BLaER1 treated with 17β-estradiol and CSF1 and Interleukin-3, amounts not matched to agents 10 nM and 100 nM (cell line): ENCODE data around the gene ZC3H13.
"Not testable (repeated sequence)": the region's sequence is repeated elsewhere in the genome, so short reads cannot be mapped to it uniquely, and the experiment has no call there.

Experiments
- H3K27ac ChIP-seq, 11 experiments: shearing (Covaris generic); formaldehyde crosslinking; 2 replicates each; pipeline ENCODE4 v1.8.1; 2022
- H3K27me3 ChIP-seq, 11 experiments: shearing (Covaris generic); formaldehyde crosslinking; 2 replicates each; pipeline ENCODE4 v1.8.1; 2022
- H3K36me3 ChIP-seq, 11 experiments: shearing (Covaris generic); formaldehyde crosslinking; 2 replicates each; pipeline ENCODE4 v1.8.1; 2022
- H3K4me1 ChIP-seq, 10 experiments: shearing (Covaris generic); formaldehyde crosslinking; 2 replicates each; pipeline ENCODE4 v1.8.1; 2022
- H3K4me2 ChIP-seq, 11 experiments: shearing (Covaris generic); formaldehyde crosslinking; 2 replicates each; pipeline ENCODE4 v1.8.1; 2022
- H3K4me3 ChIP-seq, 10 experiments: shearing (Covaris generic); formaldehyde crosslinking; 2 replicates each; pipeline ENCODE4 v1.8.1; 2022
- H3K9ac ChIP-seq, 11 experiments: shearing (Covaris generic); formaldehyde crosslinking; 2 replicates each; pipeline ENCODE4 v1.8.1; 2022
- H3K9me3 ChIP-seq, 11 experiments: shearing (Covaris generic); formaldehyde crosslinking; replicated peaks in 1 of 11; 2 replicates each; pipeline ENCODE4 v1.8.1; 2022
- H4K20me1 ChIP-seq, 11 experiments: shearing (Covaris generic); formaldehyde crosslinking; 2 replicates each; pipeline ENCODE4 v1.8.1; 2022
- Cebpa-rat ChIP-seq, 11 experiments: shearing (Covaris generic); IDR thresholded peaks; 2 replicates each; pipeline ENCODE4 v1.8.1; 2022

ZC3H13 gene

GRCh38 chr13:46010148-46010547 is 42.4 kb downstream of the ZC3H13 start:
- H3K4me3 ChIP-seq, result no peak overlapping the region
- H3K27ac ChIP-seq, result no peak overlapping the region
- H3K9me3 ChIP-seq, result no peaks in the 10 kb centered on the region
- H3K4me1 ChIP-seq, result peaks cover 0 to 5% (median 0%) of the 10 kb centered on the region in 10 experiments; a peak in 2 of 20 replicates
- TF ChIP-seq Cebpa-rat (IDR thresholded peaks at IDR 0.05), result no peak
- H4K20me1 ChIP-seq, result peaks cover 0 to 12% (median 0%) of the 10 kb centered on the region in 11 experiments; a peak in 1 of 22 replicates
- peaks cover 39 to 89% (median 70%) of the 10 kb centered on the region in 11 experiments for H3K36me3 ChIP-seq
- H3K9ac ChIP-seq, result no peak overlapping the region
- H3K27me3 ChIP-seq, result no peaks in the 10 kb centered on the region
- H3K4me2 ChIP-seq, result no peak overlapping the region

GRCh38 chr13:46008631-46009030 is 43.9 kb downstream of the ZC3H13 start:
- H3K4me3 ChIP-seq, result no peak overlapping the region
- H3K27me3 ChIP-seq, result no peaks in the 10 kb centered on the region
- no peaks in the 10 kb centered on the region for H3K9me3 ChIP-seq
- peaks cover 0 to 4% (median 0%) of the 10 kb centered on the region in 10 experiments; a peak in 1 of 20 replicates for H3K4me1 ChIP-seq
- no peak overlapping the region for H3K9ac ChIP-seq
- H3K27ac ChIP-seq, result no peak overlapping the region
- no peak for TF ChIP-seq Cebpa-rat (IDR thresholded peaks at IDR 0.05)
- H4K20me1 ChIP-seq, result peaks cover 0 to 12% (median 0%) of the 10 kb centered on the region in 11 experiments; a peak in 1 of 22 replicates
- no peak overlapping the region for H3K4me2 ChIP-seq
- H3K36me3 ChIP-seq, result peaks cover 43 to 94% (median 80%) of the 10 kb centered on the region in 11 experiments

GRCh38 chr13:46006688-46007452 is 45.7 kb downstream of the ZC3H13 start:
- H3K9ac ChIP-seq, result no peak overlapping the region
- no peak for TF ChIP-seq Cebpa-rat (IDR thresholded peaks at IDR 0.05)
- peaks cover 56 to 97% (median 83%) of the 10 kb centered on the region in 11 experiments for H3K36me3 ChIP-seq
- no peak overlapping the region for H3K4me3 ChIP-seq
- H3K9me3 ChIP-seq, result no peaks in the 10 kb centered on the region
- no peak overlapping the region for H3K27ac ChIP-seq
- no peaks in the 10 kb centered on the region for H4K20me1 ChIP-seq
- peaks cover 0 to 4% (median 0%) of the 10 kb centered on the region in 10 experiments; a peak in 1 of 20 replicates for H3K4me1 ChIP-seq
- no peaks in the 10 kb centered on the region for H3K27me3 ChIP-seq
- no peak overlapping the region for H3K4me2 ChIP-seq

GRCh38 chr13:46004491-46004890 is 48.1 kb downstream of the ZC3H13 start:
- no peak overlapping the region for H3K4me3 ChIP-seq
- H3K9me3 ChIP-seq, result no peaks in the 10 kb centered on the region
- no peak overlapping the region for H3K9ac ChIP-seq
- H3K27ac ChIP-seq, result no peak overlapping the region
- H3K27me3 ChIP-seq, result no peaks in the 10 kb centered on the region
- TF ChIP-seq Cebpa-rat (IDR thresholded peaks at IDR 0.05), result no peak
- peaks cover 70 to 97% (median 90%) of the 10 kb centered on the region in 11 experiments for H3K36me3 ChIP-seq
- no peaks in the 10 kb centered on the region for H4K20me1 ChIP-seq
- no peak overlapping the region for H3K4me2 ChIP-seq
- H3K4me1 ChIP-seq, result peaks cover 0 to 4% (median 0%) of the 10 kb centered on the region in 10 experiments; a peak in 1 of 20 replicates

- H3K27ac ChIP-seq, result no peak overlapping the region
- H3K4me3 ChIP-seq, result no peak overlapping the region
- no peaks in the 10 kb centered on the region for H3K4me1 ChIP-seq
- H3K27me3 ChIP-seq, result no peaks in the 10 kb centered on the region
- H3K9ac ChIP-seq, result no peak overlapping the region
- no peak for TF ChIP-seq Cebpa-rat (IDR thresholded peaks at IDR 0.05)
- peaks cover 60 to 94% (median 69%) of the 10 kb centered on the region in 11 experiments for H3K36me3 ChIP-seq
- H4K20me1 ChIP-seq, result peaks cover 0 to 8% (median 0%) of the 10 kb centered on the region in 11 experiments; a peak in 3 of 22 replicates
- H3K4me2 ChIP-seq, result no peak overlapping the region
- no peaks in the 10 kb centered on the region for H3K9me3 ChIP-seq
Observed at GRCh38 chr13:45996631-45997030, 55.9 kb downstream of the ZC3H13 start.

GRCh38 chr13:45995245-45995644 is 57.3 kb downstream of the ZC3H13 start:
- no peak overlapping the region for H3K4me3 ChIP-seq
- no peak for TF ChIP-seq Cebpa-rat (IDR thresholded peaks at IDR 0.05)
- no peak overlapping the region for H3K27ac ChIP-seq
- H4K20me1 ChIP-seq, result peaks cover 0 to 8% (median 0%) of the 10 kb centered on the region in 11 experiments; a peak in 3 of 22 replicates
- H3K9me3 ChIP-seq, result no peaks in the 10 kb centered on the region
- H3K36me3 ChIP-seq, result peaks cover 47 to 92% (median 56%) of the 10 kb centered on the region in 11 experiments
- no peaks in the 10 kb centered on the region for H3K4me1 ChIP-seq
- no peak overlapping the region for H3K9ac ChIP-seq
- H3K4me2 ChIP-seq, result no peak overlapping the region
- H3K27me3 ChIP-seq, result no peaks in the 10 kb centered on the region

- no peak for TF ChIP-seq Cebpa-rat (IDR thresholded peaks at IDR 0.05)
Observed at GRCh38 chr13:45994752-45995151, 57.8 kb downstream of the ZC3H13 start.

GRCh38 chr13:45989607-45990006 is 62.9 kb downstream of the ZC3H13 start:
- no peak overlapping the region for H3K27ac ChIP-seq

More at GRCh38 chr13:45994752-45995151, 57.8 kb downstream of the ZC3H13 start:
- Histone ChIP-seq H3K4me2 (no peak overlapping the region), H3K27ac (no peak overlapping the region), H4K20me1 (peaks cover 0 to 8% (median 0%) of the 10 kb centered on the region in 11 experiments; a peak in 3 of 22 replicates), H3K9ac (no peak overlapping the region), H3K4me3 (no peak overlapping the region), H3K27me3 (no peaks in the 10 kb centered on the region), H3K9me3 (no peaks in the 10 kb centered on the region), H3K36me3 (peaks cover 43 to 91% (median 52%) of the 10 kb centered on the region in 11 experiments), H3K4me1 (no peaks in the 10 kb centered on the region)

GRCh38 chr13:45981127-45981526 is 71.4 kb downstream of the ZC3H13 start:
- H3K27me3 ChIP-seq, H4K20me1 ChIP-seq, H3K9me3 ChIP-seq, H3K4me3 ChIP-seq, H3K4me1 ChIP-seq, H3K27ac ChIP-seq, H3K4me2 ChIP-seq, H3K9ac ChIP-seq: not testable (repeated sequence)
- H3K36me3 ChIP-seq, result peaks cover 72 to 93% (median 82%) of the 10 kb centered on the region in 11 experiments

More at GRCh38 chr13:45989607-45990006, 62.9 kb downstream of the ZC3H13 start:
- no peak for TF ChIP-seq Cebpa-rat (IDR thresholded peaks at IDR 0.05)
- Histone ChIP-seq H3K36me3 (peaks cover 52 to 92% (median 64%) of the 10 kb centered on the region in 11 experiments), H3K9ac (no peak overlapping the region), H3K4me2 (no peak overlapping the region), H4K20me1 (peaks cover 0 to 8% (median 0%) of the 10 kb centered on the region in 11 experiments; a peak in 3 of 22 replicates), H3K4me3 (no peak overlapping the region), H3K9me3 (peaks cover 0 to 5% (median 0%) of the 10 kb centered on the region in 11 experiments; a peak in 1 of 22 replicates), H3K27me3 (no peaks in the 10 kb centered on the region), H3K4me1 (no peaks in the 10 kb centered on the region)
